Epithelial cell of prostate (primary cell): ENCODE measurements around the gene CUTA.

ENCODE experiments used
- DNase-seq: peaks from one replicate; pipeline ENCODE4 v3.0.0-alpha.2; 2011; ENCODE audit warnings: low read depth, low spot score
- H3K27ac ChIP-seq: fragments of 450-650 bp; 2 replicates; pipeline ENCODE4 v1.5.1; 2017; ENCODE audit warnings: mild to moderate bottlenecking

CUTA gene

GRCh38 chr6:33440649-33441309 lies 22.9 kb upstream of the CUTA start:
- DNase-seq, result no peak
- H3K27ac ChIP-seq, result no peak overlapping the region

- DNase-seq, result no peak
- H3K27ac ChIP-seq, result no peak overlapping the region
These were observed 22.2 kb upstream of the CUTA start for GRCh38 chr6:33439956-33440648.

- H3K27ac ChIP-seq, result no peak overlapping the region
- DNase-seq, result no peak
These were observed 21.2 kb upstream of the CUTA start for GRCh38 chr6:33438978-33439594.

GRCh38 chr6:33437666-33438065 lies 19.8 kb upstream of the CUTA start:
- DNase-seq, result no peak
- H3K27ac ChIP-seq, result no peak overlapping the region

GRCh38 chr6:33434961-33435360 lies 17.1 kb upstream of the CUTA start:
- no peak for DNase-seq
- no peak overlapping the region for H3K27ac ChIP-seq

GRCh38 chr6:33433544-33434191 lies 15.8 kb upstream of the CUTA start:
- no peak for DNase-seq
- H3K27ac ChIP-seq, result no peak overlapping the region

GRCh38 chr6:33433001-33433543 lies 15.2 kb upstream of the CUTA start:
- DNase-seq, result no peak
- no peak overlapping the region for H3K27ac ChIP-seq

GRCh38 chr6:33432546-33432945 lies 14.6 kb upstream of the CUTA start:
- no peak overlapping the region for H3K27ac ChIP-seq

GRCh38 chr6:33431880-33432541 lies 14.1 kb upstream of the CUTA start:
- no peak for DNase-seq
- H3K27ac ChIP-seq, result no peak overlapping the region

More at GRCh38 chr6:33432546-33432945, 14.6 kb upstream of the CUTA start:
- no peak for DNase-seq

- no peak overlapping the region for H3K27ac ChIP-seq
- DNase-seq, result no peak
These were observed 13.3 kb upstream of the CUTA start for GRCh38 chr6:33430991-33431879.

- no peak overlapping the region for H3K27ac ChIP-seq
- DNase-seq, result no peak
These were observed 12.4 kb upstream of the CUTA start for GRCh38 chr6:33430334-33430733.

GRCh38 chr6:33429750-33430052 lies 11.8 kb upstream of the CUTA start:
- no peak for DNase-seq
- H3K27ac ChIP-seq, result peak overlapping the region; percentile 69

GRCh38 chr6:33428966-33429749 lies 11.3 kb upstream of the CUTA start:
- H3K27ac ChIP-seq, result peak overlapping the region; percentile 69
- no peak for DNase-seq

GRCh38 chr6:33428224-33428965 lies 10.5 kb upstream of the CUTA start:
- DNase-seq, result no peak
- peak overlapping the region; percentile 69 for H3K27ac ChIP-seq

GRCh38 chr6:33427585-33428223 lies 9.8 kb upstream of the CUTA start:
- peak overlapping the region; percentile 69 for H3K27ac ChIP-seq
- no peak for DNase-seq

- no peak for DNase-seq
- H3K27ac ChIP-seq, result peak overlapping the region; percentile 93
These were observed 8.9 kb upstream of the CUTA start for GRCh38 chr6:33426590-33427511.
